Right lobe of liver (tissue), 4 donors: ENCODE results near the gene PPARG.

Experiments used
- POLR2A ChIP-seq: fragments of 450-650 bp; IDR thresholded peaks from one replicate; pipeline ENCODE4 v1.6.1; 2017; ENCODE audit warnings: antibody characterized with exemption, mild to moderate bottlenecking
- TF ChIP-seq, protein P1 (sequence below), 4 donors: fragments of 200-600 bp in 3 of 4; fragments of 450-650 bp in 1 of 4; IDR thresholded peaks; one replicate each; pipeline versions ENCODE4 v1.5.1 to v1.8.0; 2016 to 2022; ENCODE audit warnings: antibody characterized with exemption in 4 of 4, mild to moderate bottlenecking in 2 of 4
- donor health status: DM: no; HTN: no; CAD: no.
- donor health status: DM: no; HTN: no; CAD: no.
- donor health status: DM: no; HTN: yes; CAD: no.

DNA sequence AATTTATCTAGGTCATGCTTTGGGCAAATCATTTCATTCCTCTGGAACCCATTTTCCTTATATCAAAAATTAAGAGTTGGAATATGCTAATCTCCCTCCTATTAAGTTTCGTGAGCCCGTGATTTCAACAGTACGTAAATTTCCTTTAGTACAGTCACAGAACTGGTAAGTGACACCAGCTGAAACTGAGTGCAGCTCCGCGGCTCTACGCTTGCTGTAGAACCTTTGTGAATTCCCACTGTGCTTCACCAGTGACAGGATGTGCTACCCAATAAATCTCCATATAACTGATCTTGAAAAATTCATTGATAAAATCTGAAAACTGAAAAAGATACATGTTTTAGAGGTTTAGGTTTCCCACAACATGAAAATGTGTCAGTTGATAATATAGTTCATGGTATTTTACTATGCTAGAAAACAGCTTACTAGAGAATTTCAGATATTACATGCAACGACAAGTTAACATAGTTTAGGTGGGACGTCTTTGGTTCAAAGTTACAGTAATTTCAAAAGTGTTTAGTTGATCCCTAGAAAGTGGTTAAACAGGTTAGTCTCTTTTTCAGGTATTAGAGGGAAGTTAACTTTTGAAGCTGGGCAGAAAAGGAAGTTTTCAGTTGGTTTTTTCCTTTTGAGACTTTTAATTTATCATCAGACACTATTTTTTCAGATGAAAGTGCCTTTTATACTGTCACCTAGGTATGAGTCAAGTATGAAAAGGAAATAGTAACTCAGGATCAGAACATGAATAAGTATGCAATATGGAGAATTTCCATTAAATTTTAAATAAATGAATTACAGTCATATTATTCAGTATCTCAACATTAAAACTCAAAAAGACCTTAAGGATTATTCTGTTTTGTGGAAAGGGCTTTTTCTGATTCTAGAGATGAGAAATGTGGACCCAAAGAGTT is 57.0 kb downstream of the PPARG start:
- TF ChIP-seq, protein P1, sequence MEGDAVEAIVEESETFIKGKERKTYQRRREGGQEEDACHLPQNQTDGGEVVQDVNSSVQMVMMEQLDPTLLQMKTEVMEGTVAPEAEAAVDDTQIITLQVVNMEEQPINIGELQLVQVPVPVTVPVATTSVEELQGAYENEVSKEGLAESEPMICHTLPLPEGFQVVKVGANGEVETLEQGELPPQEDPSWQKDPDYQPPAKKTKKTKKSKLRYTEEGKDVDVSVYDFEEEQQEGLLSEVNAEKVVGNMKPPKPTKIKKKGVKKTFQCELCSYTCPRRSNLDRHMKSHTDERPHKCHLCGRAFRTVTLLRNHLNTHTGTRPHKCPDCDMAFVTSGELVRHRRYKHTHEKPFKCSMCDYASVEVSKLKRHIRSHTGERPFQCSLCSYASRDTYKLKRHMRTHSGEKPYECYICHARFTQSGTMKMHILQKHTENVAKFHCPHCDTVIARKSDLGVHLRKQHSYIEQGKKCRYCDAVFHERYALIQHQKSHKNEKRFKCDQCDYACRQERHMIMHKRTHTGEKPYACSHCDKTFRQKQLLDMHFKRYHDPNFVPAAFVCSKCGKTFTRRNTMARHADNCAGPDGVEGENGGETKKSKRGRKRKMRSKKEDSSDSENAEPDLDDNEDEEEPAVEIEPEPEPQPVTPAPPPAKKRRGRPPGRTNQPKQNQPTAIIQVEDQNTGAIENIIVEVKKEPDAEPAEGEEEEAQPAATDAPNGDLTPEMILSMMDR (IDR thresholded peaks at IDR 0.05): no peak
- TF ChIP-seq POLR2A: no peak
